Endometrial microvascular endothelial cells (primary cell): ENCODE data around the gene ARHGAP44. TPM values are rescaled to one million over a fixed set of nuclear protein-coding genes. Genes with fewer than 3 reads are reported as not detected.

Source experiments
- in situ Hi-C: cut with HindIII; loops from 2 replicates; pipeline ENCODE4 v1.10.0; 2017; ENCODE audit warnings: low sequenced_read_pairs, low pct_unique_long_range_greater_than_20kb; ENCODE audit errors: inconsistent ontology term
- total RNA-seq: library from RNA; depleted of rRNA; stranded (reverse); fragments of >200 nt; gene quantifications from one replicate; pipeline ENCODE4 v1.2.3, GENCODE V29; 2015; ENCODE audit errors: inconsistent ontology term

The ARHGAP44 gene
- total RNA-seq, 1 donor from 2014 or later: 1.0 TPM

- in situ Hi-C loops: no loop called here
Measured at GRCh38 chr17:13003454-13003851, 214.2 kb downstream of the ARHGAP44 start.

- in situ Hi-C loops: no loop called here
Measured at GRCh38 chr17:13003927-13004326, 214.6 kb downstream of the ARHGAP44 start.

GRCh38 chr17:13004336-13004735, 215.0 kb downstream of the ARHGAP44 start:
- in situ Hi-C loops: no loop called here

- in situ Hi-C loops: no loop called here
Measured at GRCh38 chr17:13005530-13005929, 216.2 kb downstream of the ARHGAP44 start.

- in situ Hi-C loops: no loop called here
Measured at GRCh38 chr17:13008461-13008860, 219.2 kb downstream of the ARHGAP44 start.

GRCh38 chr17:13010959-13011358, 221.7 kb downstream of the ARHGAP44 start:
- in situ Hi-C loops: no loop called here

GRCh38 chr17:13014801-13015200, 225.5 kb downstream of the ARHGAP44 start:
- in situ Hi-C loops: no loop called here

- in situ Hi-C loops: no loop called here
Measured at GRCh38 chr17:13016881-13017654, 227.8 kb downstream of the ARHGAP44 start.

GRCh38 chr17:13017655-13018459, 228.6 kb downstream of the ARHGAP44 start, which contains the start of gene ELAC2:
Gene ELAC2 (minus strand): TSS chr17:13018027. CDS start chr17:13017947, 80 bp downstream.
- in situ Hi-C loops: no loop called here

GRCh38 chr17:13024016-13024415, 234.7 kb downstream of the ARHGAP44 start:
- in situ Hi-C loops: no loop called here

- in situ Hi-C loops: no loop called here
Measured at GRCh38 chr17:13024526-13025257, 235.4 kb downstream of the ARHGAP44 start.

GRCh38 chr17:13025258-13025627, 235.9 kb downstream of the ARHGAP44 start:
- in situ Hi-C loops: no loop called here

GRCh38 chr17:13025687-13026086, 236.4 kb downstream of the ARHGAP44 start:
- in situ Hi-C loops: no loop called here

GRCh38 chr17:13027246-13027645, 237.9 kb downstream of the ARHGAP44 start:
- in situ Hi-C loops: no loop called here

GRCh38 chr17:13029340-13029739, 240.0 kb downstream of the ARHGAP44 start:
- in situ Hi-C loops: no loop called here

- in situ Hi-C loops: no loop called here
Measured at GRCh38 chr17:13030056-13030455, 240.8 kb downstream of the ARHGAP44 start.

- in situ Hi-C loops: no loop called here
Measured at GRCh38 chr17:13030459-13031300, 241.4 kb downstream of the ARHGAP44 start.

GRCh38 chr17:13031718-13032350, 242.5 kb downstream of the ARHGAP44 start:
- in situ Hi-C loops: no loop called here
